Measurements from ENCODE around the gene ENAH.

GRCh38 chr1:225678545-225678944 is 25.6 kb upstream of the ENAH start:
- no peak for TF ChIP-seq CTCF (IDR thresholded peaks at IDR 0.05)
- no peak for TF ChIP-seq POLR2A (IDR thresholded peaks at IDR 0.05)
